ENCODE results near the gene MRPS16.
"Not testable (repeated sequence)": the region's sequence is repeated elsewhere in the genome, so short reads cannot be mapped to it uniquely, and the experiment has no call there.

MRPS16 gene

GRCh38 chr10:73252445-73253224 lies at the start of gene MRPS16:
TSS of gene MRPS16 (minus strand) at chr10:73252644. CDS start at chr10:73252482, 162 bp downstream.
- peak; percentile 99 for DNase-seq

DNA sequence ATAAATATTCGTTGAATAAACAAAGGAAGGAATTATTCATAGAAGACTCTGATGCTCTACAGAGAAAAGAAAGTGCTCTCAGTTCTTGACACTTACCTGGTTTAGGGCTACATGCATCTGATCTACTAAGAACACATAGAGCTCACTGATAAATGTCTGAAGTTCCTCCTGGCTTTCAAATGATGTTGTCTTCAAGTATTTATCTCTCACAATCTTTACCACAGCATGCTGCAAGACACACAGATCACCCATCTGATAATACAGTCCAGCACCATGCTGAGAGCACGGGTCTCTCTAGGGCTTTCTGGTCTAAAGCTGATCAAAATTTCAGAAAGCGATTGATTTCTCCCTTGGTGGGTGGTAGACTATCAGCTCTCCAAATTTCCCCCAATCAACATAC lies 44.5 kb upstream of the MRPS16 start:
- DNase-seq: peak; percentile 55

DNA sequence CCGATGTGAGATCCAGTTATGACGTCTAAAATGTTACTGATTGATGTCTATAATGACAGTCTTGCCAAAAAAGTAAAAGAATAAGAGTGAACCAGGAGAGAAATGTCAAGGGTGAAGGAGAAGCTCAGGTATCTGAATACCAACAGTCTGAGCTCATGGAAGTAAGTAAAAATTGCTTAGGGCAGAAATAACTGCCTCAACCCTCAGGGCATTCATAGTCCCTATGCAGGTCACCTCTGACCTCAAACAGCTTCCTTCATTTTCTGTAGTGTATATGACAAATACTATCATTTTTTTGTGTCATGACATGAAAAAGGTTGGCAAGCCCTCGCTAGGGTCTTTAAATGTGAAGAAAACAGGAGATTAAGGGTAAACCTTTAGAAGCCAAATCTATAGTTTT lies 41.0 kb upstream of the MRPS16 start:
- DNase-seq: no peak

DNA sequence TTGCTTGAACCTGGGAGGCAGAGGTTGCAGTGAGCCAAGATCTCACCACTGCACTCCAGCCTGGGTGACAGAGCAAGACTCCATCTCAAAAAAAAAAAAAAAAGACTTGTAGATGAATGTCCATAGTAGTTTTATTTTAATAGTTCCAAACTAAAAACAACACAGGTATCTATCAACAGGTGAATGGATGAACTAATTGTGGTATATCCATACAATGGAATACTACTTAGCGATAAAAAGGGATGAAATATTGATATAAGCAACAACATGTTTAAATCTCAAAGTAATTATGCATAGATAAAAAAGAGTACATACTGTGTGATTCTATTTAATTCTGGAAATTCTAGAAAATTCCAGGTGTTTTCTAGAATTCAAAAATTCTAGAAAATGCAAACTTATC lies 37.5 kb upstream of the MRPS16 start:
- DNase-seq: no peak

DNA sequence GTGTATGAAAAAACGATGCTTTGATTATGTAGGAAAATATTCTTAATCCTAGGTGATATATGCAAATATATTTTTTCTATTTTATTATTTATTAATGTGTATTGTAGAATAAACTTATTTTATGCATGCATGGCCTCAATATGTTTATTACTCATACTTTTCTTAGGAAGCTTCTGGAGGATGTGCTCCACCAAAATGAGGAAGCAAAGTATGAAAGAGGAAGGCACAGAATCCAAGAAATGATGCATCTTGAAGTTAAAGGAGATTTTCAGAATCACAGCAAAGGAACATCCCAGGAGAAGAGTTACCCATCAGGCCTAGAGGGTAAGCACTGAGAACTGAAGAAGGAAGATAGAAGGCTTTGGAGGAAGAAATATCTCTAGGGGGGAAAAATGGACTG lies 35.0 kb upstream of the MRPS16 start:
- peak; percentile 9 for DNase-seq

DNA sequence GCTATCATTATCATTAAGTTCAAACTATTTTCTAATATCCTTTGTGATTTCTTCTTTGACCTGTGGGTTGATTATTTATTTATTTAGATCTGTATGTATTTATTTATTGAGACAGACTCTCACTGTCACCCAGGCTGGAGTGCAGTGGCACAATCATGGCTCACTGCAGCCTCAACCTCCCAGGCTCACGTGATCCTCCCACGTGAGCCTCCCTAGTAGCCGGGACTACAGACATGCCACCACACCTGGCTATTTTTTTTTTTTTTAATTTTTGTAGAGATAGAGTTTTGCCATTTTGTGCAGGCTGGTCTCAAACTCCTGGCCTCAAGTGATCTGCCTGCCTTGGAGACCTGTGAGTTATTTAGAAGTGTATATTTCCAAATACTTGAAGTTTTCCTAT lies 28.7 kb upstream of the MRPS16 start:
- DNase-seq: no peak

- DNase-seq: no peak
Measured at GRCh38 chr10:73264423-73264822, 12.0 kb upstream of the MRPS16 start.

DNA sequence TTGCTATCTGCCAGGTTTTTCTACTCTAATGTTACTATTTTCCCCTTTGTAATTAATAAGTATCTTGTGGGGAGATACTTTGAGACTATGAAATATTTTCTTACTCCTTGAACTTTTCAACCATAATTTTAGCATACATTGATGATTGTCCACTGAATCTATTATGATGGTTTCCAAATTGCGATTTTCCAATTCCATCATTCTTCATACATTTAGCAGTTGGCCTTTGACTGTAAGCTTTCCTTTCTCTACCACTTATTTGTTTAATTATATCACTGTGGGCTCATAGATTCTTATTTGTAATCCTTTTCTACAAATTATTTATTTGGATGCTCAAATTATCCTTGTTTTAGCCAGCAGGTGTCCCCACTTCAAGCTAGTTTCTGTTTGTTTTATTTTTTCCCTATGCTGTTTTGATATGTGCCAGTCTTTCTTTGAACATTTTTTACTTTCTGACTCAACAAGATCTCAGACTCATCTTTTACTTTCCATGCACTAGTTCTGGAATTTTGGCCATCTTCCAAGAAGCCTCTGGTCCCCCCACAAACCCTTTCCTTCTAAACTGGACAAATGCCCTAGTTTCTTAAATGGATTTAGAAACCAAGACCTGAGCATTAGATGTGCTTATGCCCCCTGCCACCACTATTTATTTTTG lies 11.4 kb upstream of the MRPS16 start:
- peak; percentile 65 for DNase-seq

GRCh38 chr10:73262880-73263555 lies 10.6 kb upstream of the MRPS16 start:
- no peak for DNase-seq

- DNase-seq: peak; percentile 54
Measured at GRCh38 chr10:73262105-73262730, 9.8 kb upstream of the MRPS16 start.

- DNase-seq: no peak
Measured at GRCh38 chr10:73261362-73261995, 9.0 kb upstream of the MRPS16 start.

GRCh38 chr10:73258612-73259011 lies 6.2 kb upstream of the MRPS16 start:
- DNase-seq: not testable (repeated sequence)

GRCh38 chr10:73253225-73253555 lies 746 bp upstream of the MRPS16 start:
- DNase-seq: peak; percentile 55

- DNase-seq: peak; percentile 59
Measured at GRCh38 chr10:73251683-73252444, 580 bp downstream of the MRPS16 start.

GRCh38 chr10:73248259-73248724 lies 4.2 kb downstream of the MRPS16 start:
- no peak for DNase-seq

- DNase-seq: peak; percentile 30
Measured at GRCh38 chr10:73247509-73248258, 4.8 kb downstream of the MRPS16 start.

GRCh38 chr10:73246646-73247508 lies 5.6 kb downstream of the MRPS16 start, which contains the start of gene DNAJC9:
TSS of gene DNAJC9 (minus strand) at chr10:73247255. CDS start at chr10:73247189, 66 bp downstream.
- DNase-seq: peak; percentile 98

DNA sequence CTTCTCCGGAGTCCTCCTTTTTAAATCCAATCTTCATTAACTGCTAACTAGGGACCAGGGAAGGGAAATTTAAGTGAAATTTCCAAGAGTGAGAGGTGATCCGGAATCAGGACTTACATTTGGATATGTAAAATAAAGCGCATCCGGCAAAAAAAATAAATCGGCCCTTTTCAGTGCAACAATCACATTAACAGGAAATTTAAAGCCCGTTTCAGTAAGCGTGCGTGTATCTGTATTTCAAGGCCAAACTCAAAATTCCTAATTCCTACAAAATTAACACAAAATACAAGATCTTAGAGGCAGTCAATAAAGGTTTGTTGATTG lies 6.2 kb downstream of the MRPS16 start:
- DNase-seq: no peak

DNA sequence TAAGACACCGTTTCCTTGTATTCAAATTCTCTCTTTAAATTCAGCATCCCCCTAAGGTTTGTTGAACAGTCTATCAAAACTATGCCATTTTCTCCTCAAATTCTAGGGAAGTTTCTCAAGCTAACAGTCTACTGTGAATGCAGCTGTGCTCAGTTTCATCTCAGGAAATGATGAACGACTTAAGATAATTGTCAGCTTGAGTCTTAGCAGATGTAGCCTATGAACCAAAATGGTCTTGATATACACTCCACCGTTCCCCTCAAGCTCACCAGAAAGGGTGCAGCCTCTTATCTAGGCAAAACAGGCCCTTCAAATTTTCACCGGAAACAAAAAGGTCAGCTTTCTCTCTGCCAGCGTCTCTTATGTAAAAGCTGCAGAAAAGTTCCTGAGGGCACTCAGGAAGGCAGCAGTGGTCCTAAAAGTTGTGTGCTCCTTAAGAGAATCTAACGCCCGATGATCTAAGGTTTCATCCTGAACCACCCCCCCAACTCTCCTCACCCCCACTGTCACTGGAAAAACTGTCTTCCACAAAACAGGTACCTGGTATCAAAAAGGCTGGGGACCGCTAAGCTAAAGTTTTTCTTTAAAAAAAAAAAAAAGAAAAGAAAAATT lies 7.5 kb downstream of the MRPS16 start:
- peak; percentile 97 for DNase-seq

- DNase-seq: no peak
Measured at GRCh38 chr10:73239908-73240307, 12.5 kb downstream of the MRPS16 start.
